Activated gamma-delta T cell (primary cell): Measurements from ENCODE around the gene NAA60.
"Not testable (repeated sequence)": the region's sequence is repeated elsewhere in the genome, so short reads cannot be mapped to it uniquely, and the experiment has no call there.

ENCODE experiments used
- DNase-seq: peaks from one replicate; lab custom pipeline; 2025; lab: John Stamatoyannopoulos, UW

NAA60 gene

DNA sequence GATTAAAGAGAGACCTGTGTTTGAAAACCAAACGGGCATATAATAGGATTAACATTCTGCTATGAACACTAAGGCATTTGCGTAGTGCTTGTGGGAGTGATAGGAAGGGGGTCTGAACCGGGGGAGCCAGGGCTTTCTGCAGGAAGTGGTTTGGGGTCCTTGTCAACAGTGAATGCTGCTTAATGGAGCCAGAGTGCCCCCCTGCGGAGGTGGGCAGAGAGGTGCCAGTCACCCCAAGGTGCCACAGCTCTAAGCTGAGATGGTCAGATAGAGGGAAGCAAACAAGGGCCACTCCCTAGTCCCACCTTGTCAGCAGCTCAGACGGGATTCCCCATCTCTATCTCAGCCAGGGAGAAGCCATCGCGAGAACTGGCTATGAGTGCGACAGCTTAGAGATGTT, 17.7 kb downstream of the NAA60 start:
- no peak for DNase-seq

GRCh38 chr16:3465301-3465700, 21.8 kb downstream of the NAA60 start:
- no peak for DNase-seq

DNA sequence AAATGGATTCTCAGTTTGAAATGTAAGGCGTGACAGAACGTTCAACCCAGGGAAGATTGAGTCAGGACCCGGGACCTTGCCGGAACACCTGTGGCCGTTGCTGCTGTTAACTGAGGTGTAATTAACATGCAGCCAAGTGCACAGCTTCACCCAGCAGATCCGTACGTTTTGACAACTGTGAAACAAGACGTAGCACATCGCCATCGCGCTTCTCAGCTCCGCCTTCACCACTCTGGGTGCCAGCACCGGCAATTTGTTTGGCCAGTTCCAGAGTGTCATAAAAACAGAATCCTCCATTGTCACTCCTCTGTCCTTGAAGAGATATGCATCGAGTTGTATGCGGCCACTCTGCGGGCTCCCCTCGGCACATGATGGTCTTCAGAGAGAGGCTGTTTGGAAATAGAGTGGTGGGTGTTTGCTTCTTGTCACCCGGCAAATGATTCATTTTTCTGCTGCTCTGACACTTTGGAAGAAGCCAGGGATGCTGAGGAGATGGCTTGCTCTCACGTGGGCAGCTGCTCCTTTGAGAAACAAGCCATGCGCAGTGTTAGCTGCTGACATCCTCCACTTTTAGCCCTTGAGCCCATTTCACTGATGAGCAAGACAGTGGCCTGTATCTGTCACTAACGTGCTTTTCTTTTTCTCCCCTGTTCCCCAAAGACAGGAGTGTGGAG, 22.6 kb downstream of the NAA60 start:
- DNase-seq, result no peak

- no peak for DNase-seq
Observed at GRCh38 chr16:3467182-3467581, 23.7 kb downstream of the NAA60 start.

- DNase-seq, result no peak
Observed at GRCh38 chr16:3467921-3468320, 24.4 kb downstream of the NAA60 start.

DNA sequence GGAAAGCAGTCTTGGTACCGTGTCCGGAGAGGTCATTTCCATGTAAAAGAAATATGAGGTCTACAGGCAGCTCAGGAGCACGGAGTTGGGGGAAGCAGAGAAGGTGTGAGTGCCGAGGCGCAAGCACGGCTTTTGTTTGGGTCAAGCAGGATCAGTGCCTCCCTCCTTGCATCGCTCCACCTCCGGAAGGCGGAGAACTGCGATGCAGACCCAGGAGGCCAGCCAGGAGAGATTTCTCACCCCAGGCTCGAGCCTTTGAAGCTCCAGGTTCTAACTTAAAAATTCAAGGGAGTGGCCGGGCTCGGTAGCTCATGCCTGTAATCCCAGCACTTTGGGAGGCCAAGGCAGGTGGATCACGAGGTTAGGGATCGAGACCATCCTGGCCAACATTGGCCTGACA, 25.0 kb downstream of the NAA60 start:
- no peak for DNase-seq

- DNase-seq, result no peak
Observed at GRCh38 chr16:3469736-3470135, 26.3 kb downstream of the NAA60 start.

GRCh38 chr16:3470723-3471122, 27.2 kb downstream of the NAA60 start:
- no peak for DNase-seq

GRCh38 chr16:3471518-3472176, 28.2 kb downstream of the NAA60 start:
- no peak for DNase-seq

DNA sequence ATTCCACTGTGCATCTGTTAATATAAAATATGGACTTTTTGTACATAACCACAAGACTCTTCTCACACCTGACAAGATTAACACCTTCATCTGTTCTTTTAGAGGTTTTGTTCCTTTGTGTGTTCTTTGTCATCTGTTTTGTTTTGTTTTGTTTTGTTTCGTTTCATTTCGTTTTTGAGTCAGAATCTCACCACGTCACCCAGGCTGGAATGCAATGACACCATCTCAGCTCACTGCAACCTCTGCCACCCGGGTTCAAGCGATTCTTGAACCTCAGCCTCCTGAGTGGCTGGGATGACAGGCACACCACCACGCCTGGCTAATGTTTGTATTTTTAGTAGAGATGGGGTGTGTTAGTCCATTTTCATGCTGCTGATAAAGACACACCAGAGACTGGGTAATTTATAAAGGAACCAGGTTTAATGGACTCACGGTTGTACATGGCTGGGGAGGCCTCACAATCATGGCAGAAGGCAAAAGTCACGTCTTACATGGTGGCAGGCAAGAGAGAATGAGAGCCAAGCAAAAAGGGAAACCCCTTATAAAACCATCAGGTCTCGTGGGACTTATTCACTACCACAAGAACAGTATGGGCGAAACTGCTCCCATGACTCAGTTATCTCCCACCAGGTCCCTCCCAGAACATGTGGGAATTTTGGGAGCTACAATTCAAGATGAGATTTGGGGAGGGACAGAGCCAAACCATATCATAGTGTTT, 29.6 kb downstream of the NAA60 start:
- DNase-seq, result no peak

- not testable (repeated sequence) for DNase-seq
Observed at GRCh38 chr16:3473596-3473943, 30.1 kb downstream of the NAA60 start.

DNA sequence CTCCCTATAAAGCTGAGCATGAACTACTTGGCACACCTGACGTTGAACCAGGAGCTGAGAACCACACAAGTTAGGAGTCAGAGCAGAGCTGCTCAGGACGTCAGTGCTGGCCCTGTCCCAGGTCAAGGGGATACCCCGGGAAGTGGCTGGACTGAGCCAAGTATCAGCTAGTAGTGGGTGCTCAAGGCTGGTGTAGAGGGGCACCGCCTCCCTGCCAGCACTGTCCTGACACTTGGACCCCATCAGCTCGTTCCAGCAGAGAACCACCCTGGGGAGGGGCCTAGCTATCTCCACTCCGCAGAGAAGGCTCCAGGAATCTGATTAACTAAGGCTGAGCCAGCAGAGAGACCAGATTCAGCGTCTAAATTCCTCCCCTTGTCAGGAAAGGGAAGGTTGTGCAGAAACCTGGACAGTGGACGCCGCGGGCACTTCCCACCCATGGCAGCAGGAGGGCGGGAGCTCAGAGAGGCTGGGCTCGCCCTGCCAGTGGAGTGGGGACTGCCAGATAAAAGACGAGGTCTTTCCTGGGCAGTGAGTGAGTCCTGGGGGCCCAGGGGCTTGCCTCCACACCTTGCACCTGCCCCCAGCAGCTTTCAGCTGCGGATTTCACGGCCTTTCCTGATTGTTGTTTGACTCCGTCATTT, 30.8 kb downstream of the NAA60 start:
- no peak for DNase-seq

GRCh38 chr16:3474870-3475269, 31.4 kb downstream of the NAA60 start:
- not testable (repeated sequence) for DNase-seq

DNA sequence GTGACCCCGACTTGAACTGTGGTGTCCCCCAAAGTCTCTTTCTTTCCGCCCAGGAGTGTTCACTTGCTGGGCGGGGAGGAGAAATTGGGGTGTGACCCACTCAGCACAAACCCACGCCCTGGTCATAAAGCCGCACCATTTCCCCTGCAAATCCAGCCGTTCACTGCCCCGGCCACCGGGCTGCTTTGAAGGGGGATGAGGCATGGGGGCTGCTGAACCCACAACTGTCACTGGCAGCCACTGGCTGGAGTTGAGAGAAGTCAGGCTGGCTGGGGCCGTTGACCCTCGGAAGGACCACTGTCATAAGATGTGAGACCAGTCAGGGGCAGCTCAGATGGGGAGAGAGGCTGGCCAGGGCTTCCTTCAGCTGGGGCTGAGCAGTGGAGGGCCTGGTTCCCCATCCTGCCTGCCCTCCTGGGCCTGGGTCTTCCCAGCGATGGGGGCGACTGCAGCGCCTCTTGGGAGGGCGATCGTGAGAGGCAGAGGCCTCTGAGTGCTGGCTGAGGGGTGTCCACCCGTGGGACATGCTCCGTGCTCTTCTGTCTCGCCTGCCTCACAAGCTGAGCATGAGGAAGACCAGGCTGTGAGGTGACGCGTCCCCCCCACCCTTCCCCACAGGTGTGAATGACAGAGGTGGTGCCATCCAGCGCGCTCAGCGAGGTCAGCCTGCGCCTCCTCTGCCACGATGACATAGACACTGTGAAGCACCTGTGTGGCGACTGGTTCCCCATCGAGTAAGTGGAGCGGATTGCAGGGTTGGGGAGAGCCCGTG, 32.3 kb downstream of the NAA60 start:
- no peak for DNase-seq

DNA sequence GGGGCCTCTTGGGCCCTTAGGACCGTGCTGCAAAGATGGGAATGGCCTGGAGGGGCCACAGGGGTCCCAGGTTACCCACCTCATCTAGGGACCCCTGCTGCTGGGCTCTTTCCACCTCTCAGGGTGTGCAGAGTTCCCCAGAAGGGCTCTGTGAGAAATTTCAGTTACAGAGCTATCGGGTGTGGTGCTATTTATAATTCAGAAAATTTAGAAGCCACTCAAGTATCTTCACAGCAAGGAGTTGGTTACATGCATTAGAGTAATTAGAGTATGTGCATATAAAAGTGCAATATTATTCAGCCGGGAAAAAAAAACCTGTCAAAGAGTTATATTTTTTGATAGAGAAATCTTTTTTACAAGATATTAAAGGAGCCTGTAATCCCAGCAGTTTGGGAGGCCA, 32.9 kb downstream of the NAA60 start:
- no peak for DNase-seq

GRCh38 chr16:3478242-3478925, 34.9 kb downstream of the NAA60 start:
- no peak for DNase-seq

- DNase-seq, result no peak
Observed at GRCh38 chr16:3479654-3480216, 36.3 kb downstream of the NAA60 start.

DNA sequence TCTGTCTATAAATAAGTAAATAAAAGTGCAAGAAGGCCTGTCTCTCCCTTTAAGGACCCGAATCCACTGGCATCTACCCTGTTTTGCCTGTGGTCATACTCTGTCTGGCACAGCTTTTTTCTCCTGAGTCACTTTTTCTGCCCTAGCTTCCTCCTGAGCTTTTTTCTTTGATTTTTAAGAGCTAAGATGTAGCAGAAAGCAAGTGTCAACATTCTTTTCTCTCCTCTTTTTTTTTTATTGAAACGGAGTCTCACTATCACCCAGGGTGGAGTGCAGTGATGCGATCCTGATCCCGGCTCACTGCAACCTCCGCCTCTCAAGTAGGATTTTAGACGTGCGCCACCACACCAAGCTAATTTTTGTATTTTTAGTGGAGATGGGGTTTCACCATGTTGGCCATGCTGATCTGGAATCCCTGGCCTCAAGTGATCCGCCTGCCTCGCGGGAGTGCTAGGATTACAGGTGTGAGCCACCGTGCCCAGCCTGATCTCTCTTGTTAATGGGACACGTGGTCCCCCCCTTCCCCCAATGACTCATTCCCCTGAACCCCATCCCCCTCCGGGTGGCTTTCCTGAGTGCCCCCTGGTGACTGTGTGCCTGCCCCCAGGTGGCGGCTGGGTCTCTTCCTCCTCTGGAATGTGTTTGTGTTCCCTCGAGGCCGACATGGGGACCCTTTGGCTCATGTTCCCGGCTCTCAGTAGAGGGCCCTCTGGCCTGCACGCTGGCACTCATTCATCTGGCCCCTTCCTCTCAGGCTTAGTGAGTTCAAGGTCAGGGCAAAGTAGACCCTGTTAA, 37.6 kb downstream of the NAA60 start:
- no peak for DNase-seq

GRCh38 chr16:3481696-3482658, 38.5 kb downstream of the NAA60 start:
- DNase-seq, result no peak
